HG03108 (cell line): ENCODE data around the gene IL10.
"Not testable (repeated sequence)": the region's sequence is repeated elsewhere in the genome, so short reads cannot be mapped to it uniquely, and the experiment has no call there.

Source experiments
- ATAC-seq: cut with Tn5 transposase; IDR thresholded peaks from one replicate; pipeline ENCODE4 v1.9.1; 2021; ENCODE audit warnings: moderate library complexity; ENCODE audit not compliant: unreplicated experiment

IL10 gene

DNA sequence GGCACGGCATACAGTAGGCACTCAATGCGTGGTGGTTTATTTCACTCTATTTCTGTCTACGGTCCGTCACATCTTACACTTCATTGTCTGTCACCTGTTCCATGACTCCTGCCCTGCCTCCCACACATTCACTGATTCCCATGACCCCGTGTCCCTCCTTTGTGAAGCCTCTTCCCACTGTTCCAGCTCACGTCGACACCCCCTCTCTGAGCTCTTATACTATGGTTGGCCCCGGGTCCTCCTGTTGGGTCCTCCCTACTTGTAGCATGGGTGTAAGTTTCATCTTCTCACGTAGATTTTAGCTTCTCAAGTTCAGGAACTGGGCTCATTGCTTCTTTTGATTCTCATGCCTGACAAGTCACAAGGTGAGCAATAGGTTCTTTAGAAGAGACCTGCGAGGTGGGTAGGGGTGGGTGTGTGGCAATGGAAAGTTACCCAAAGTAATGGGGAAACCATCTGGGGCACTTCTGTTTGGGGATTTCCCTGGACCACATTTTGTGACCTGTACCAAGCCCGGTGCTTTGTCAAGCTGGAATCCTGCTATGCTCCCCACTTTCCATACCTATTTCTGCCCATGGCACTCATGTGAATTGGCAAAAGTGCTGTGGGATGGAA is 22.1 kb upstream of the IL10 start:
- ATAC-seq, result no peak

DNA sequence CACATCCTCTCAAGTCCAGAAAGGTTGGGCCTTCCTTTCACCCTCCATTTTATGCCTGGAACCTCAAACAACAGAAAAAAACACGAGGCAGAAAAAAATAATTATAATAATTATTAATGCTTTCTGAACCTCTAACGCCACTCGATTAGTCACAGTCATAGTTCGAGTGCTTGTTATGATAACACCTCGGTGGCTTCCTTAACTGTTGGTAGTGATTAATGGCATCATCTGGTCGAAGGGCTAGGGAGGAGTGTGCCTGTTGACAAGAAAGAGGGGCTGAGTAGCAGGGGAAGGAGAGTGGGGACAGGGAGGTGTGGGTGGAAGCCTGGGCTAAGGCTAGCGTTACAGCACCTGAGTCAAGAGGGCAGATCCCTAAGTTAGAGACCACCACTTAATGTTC is 21.3 kb upstream of the IL10 start:
- no peak for ATAC-seq

DNA sequence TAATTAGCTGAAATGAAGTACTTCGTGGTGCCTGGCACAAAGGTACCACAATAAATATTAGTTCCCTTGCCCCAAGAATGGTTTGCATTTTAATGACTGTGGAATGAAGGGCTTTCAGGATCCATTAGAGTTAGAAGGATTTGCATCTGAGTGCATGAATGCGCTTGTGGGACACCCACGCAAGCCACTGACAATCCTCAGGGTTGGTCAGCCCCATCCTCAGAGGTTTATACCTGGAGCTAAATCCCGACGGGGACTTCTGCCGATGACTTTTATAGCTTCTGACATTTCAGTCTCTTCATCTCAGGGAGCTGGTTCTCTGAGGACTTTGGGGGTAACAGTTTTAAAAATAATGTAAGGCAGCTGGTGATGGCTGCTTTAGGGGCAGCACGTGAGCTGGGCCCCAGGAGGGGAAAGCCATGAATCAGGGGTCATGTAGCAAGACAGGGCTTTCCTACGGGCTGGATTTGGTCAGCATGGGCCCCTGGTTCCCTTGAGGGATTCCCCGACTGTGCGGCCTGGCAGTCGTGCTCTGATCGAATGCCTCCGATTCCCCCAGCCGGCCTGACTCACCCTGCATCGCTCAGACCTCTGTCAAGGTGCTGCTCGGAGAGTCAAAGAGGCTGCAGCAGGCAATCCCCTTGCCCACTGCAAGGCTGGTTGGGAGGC is 20.8 kb upstream of the IL10 start:
- peak; percentile 44 for ATAC-seq

DNA sequence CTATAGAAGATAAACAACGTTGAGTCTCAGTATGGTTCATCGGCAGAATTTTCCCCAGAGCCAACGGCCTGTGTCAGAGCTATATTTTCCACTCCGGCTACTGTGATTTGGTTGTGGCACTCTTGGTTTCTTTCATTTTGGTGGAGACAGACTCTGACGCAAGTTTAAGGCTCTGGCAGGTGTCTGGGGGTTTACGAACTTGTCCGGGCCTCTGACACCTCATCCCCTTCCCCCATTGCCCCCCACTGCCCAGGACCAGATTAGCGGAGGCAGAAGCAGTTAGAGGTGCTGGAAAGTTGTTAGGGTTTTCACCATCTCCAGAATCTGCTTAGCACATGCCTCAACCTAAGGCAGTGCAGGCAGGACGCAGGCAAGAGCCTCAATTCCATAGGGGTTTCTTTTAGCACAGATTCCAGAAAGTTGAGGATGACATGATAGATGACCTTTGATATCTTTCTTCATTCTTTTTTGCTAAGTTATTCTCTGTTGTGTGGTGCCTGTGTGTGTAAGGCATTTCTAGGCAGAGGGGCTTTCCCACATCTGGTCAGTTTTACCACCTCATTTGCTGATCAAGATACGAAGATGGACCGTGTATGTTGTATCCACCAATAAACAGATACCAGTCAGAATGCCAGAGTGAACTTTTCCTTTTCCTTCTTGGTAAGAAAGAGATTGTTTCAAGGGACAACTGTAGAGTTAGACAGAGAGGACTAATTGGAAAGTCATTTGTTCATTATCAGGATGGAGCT is 18.4 kb upstream of the IL10 start:
- ATAC-seq, result no peak

DNA sequence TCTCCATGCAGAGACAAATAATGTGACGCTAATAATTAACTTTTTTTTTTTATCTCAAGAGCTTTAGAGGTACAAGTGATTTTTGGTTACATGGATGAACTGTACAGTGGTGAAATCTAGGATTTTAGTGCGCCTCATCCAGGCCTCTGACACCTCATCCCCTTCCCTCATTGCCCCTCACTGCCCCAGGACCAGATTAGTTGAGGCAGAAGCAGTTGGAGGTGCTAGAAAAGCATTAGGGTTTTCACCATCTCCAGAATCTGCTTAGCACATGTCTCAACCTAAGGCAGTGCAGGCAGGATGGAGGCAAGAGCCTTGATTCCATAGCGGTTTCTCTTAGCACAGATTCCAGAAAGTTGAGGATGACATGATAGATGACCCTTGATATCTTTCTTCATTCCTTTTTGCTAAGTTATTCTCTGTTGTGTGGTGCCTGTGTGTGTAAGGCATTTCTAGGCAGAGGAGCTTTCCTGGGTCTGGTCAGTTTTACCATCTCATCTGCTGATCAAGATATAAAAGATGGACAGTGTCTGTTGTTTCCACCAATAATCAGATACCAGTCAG is 16.3 kb upstream of the IL10 start:
- ATAC-seq, result no peak

DNA sequence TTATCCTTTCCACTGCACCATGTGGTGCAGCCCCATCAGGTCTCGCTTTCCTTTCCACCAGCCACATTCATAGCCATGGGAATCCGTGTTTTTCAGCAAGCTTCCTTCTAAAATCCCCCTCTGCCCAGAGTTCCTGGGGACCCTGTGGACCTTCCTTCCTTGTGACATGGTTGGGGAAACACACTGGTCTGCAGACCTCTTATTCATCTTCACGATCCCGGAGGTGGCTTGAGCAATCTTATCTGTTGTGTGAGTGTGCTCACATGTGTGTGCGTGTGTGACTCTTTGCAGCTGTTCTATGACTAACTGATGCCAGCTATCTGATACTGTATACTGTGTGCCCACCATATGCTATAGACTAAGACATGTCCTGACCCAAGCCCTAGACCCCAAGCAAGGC is 15.6 kb upstream of the IL10 start:
- ATAC-seq, result no peak

DNA sequence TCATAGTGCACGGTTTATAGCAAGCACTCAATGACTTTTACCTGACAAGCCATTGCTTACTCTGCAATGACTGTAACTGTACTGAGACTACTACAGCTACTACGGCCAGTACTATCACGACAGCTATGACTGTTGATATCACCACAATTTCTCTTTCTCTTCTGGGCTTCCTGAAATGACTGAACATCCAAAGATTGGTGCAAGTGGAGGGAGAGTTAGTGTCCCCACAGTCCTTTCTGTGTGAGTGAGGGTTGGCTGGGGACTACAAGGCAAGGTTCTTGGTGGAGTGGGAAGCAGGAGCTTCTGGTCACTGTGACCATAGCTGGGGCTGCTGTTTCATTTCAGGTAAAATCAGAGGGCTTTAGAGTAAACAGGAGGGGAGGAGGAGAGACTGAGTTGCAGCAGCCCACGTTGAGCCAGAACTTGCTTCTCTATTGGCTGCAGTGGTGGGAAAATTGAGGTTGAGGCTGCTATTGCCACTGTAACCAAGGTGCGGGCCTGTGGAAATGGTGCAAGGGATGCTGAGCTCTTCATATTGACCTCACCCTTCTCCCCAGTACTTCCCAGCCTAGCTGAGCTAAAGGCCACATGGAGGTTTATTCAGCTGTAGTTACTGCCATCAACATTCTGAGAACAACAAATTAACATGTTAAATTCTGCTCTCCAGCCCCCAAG is 14.1 kb upstream of the IL10 start:
- ATAC-seq, result no peak

DNA sequence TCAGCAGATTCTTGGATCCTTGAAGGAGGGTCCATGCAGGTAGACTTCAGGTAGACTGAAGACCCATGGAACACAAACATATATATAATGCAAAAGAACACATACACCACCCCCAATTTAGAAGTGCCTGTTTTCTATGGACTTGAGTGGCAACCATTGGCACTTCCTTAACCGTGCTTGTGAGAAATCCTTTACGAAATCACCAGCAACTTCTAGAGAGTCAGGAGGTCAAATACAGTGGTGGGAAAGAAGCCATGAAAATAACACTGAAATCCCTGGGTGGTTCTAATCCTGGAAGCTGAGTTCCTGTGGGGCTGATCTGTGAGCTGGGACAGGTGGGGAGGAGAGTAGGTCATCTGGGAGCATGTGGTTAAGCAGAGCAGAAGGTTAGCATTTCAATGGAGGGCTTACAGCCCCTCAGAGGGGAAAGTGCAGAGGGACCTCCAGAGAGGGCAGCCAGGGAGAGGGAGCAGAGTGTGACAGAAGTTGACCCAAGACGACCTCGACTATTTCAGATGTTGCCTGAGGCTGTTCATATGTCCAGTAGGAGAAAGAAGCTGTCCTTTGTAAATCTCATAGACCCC is 13.0 kb upstream of the IL10 start:
- ATAC-seq, result no peak

DNA sequence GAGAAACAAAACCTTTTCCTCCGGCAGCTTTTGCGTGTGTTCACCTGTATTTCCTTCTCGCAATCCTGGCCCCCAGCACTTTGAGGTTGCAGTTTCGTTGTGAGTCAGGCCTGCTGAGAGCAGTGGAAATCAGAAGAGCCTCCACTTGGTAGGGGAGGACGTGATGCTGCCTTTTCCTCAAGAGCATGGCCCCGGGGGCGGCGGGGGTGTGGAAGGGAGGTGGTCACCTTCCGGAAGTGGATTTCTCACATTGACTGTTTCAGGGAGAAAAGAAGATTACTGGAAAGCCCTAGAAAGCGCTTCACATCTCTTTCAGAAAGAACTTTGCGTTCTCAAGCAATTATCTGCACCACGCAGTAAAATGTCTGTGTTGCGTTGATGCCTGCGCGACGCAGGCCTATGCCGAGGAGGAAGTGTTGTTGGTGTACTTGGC is 12.2 kb upstream of the IL10 start:
- ATAC-seq, result peak; percentile 52

DNA sequence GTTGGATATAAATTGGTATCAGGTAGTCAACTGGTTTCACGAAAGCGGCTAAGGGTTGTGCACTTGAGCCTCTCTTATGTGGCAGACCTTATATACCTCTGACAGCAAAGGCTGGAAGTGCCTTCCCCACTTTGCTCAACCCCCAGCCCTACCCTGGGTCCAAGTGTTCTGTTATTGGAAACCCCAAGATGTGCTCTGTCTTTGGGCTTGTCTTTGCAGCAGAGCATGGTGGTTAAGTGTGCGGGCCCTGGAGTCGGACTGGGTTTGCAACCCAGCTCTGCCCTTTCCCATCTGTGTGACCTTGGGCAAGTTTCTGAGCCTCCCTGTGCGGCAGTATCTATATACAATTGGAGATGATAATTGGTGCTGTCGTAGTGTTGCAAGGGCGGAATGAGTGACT is 11.2 kb upstream of the IL10 start:
- no peak for ATAC-seq

DNA sequence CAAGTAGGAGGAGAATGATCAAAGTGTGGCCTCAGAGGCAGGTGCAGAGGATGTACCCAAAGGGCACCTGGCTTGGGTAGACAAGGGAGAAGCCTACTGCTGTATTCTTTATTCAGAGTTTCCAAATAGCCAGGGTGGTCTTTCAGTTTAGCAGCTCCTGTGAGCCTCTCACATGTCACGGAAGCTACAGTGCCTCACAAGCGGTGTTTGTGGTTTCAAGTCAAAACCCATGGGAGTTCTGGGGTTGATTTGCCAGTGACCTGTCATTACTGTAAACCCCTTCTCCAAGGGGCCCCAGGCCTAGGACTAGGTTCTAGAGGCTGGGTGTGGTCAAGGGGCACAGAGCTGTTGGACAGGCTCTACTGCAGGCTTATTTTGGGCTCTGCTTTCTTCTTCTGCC is 10.2 kb upstream of the IL10 start:
- ATAC-seq, result peak; percentile 64

DNA sequence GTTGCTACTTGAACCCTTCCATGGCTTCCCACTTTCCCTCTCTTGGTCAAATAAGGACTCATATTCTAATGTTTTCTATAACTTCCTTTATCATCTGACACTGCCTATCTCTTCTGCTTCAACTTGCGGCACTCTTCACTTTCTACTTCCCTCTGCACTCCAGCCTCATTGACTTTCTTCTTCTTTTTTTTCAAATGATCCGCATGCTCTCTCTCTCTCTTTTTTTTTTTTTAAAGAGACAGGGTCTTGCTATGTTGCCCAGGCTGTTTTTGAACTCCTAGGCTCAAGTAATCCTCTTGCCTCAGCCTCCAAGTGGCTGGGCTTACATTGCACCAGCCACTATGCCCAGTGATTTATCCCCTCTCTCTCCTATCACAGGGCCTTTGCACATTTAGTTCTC is 7.3 kb upstream of the IL10 start:
- ATAC-seq, result no peak

DNA sequence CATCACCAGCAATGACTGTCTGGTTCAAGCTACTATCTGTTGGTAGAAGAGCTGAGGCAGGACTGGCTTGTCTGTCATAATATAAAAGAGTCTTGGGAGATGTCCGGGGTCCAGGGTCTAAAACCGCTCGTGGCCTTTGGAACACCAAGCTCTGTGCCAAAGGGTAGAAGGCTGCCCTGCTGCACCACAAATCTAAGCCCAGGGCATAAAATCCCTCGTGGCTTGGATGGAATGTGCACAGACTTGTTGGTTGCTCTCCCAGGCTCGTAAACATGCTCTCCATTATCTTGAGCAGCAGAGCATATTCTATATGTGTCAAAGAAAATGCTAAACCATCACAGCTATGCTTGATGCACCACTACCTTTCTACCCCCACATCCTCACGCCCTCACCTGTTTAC is 6.6 kb upstream of the IL10 start:
- not testable (repeated sequence) for ATAC-seq

DNA sequence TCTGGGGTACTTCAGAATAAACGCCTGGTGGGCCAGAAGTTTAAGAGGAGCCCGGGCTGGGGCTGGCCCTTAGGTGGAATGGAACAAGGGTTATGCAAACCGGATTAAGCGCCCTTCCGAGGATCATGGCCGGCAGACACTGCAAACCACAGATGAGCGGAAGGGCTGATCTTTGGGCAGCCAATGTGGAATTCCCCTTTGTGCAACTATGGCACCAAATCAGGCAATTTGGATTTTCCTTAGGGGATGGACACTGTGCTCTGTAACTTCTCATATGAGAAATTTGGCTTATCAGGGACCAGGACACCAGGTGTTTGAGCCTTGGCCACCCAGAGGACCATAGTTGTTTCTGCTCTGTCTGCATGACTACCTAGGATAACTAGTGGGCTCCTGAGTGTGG is 5.7 kb upstream of the IL10 start:
- no peak for ATAC-seq

DNA sequence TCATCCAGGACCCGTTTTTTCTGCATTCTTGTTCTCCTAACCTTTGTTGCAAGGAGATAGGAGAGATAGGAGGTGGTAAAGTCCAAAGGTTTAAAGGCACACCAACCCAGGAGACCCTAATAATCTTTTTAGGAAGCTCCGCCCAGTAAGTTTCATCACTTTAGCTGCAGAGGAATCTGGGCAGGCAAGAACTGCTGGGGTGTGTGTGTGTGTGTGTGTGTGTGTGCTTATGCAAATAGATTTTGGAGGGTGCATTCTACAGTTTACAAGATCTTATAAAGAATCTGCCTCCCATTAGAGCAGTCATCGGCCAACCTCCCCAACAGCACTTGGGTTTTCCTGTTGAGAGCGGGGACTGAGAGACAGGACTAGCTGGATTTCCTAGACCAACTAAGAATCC is 3.9 kb upstream of the IL10 start:
- no peak for ATAC-seq

DNA sequence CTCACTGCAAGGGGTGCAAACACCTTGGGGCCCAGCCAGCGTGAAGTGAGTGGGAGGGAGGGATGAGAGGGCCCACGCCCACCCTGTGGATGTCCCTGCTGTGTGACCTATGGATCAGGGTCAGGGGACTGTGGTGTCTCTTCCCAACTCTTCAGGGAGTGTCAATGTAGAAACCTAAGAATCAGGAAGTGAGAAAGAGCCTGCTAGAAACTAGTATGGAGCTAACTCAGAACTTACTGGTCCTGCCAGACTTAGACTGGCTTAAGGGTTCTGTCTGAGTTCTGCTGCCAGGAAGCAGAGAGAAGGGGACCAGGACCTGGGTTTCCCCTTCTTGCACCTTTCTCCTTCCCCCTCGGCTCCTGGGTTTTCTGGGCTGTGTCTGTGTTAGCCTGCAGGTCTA is 1.8 kb upstream of the IL10 start:
- no peak for ATAC-seq

DNA sequence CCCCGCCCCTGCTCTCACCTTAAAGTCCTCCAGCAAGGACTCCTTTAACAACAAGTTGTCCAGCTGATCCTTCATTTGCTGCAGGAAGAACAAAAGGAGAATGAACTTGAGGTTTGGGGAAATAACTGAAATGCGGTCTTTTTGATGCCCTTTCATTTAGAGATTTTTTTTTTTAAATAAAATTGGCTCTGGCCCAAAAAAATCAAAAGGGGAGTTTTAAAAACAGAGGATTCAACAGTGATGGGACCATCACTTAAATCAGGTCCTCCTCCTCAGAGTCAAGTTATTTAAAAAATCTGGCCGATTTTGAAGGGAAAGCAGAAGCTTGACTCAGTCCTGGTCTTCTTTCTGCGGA is 979 bp downstream of the IL10 start:
- ATAC-seq, result no peak

DNA sequence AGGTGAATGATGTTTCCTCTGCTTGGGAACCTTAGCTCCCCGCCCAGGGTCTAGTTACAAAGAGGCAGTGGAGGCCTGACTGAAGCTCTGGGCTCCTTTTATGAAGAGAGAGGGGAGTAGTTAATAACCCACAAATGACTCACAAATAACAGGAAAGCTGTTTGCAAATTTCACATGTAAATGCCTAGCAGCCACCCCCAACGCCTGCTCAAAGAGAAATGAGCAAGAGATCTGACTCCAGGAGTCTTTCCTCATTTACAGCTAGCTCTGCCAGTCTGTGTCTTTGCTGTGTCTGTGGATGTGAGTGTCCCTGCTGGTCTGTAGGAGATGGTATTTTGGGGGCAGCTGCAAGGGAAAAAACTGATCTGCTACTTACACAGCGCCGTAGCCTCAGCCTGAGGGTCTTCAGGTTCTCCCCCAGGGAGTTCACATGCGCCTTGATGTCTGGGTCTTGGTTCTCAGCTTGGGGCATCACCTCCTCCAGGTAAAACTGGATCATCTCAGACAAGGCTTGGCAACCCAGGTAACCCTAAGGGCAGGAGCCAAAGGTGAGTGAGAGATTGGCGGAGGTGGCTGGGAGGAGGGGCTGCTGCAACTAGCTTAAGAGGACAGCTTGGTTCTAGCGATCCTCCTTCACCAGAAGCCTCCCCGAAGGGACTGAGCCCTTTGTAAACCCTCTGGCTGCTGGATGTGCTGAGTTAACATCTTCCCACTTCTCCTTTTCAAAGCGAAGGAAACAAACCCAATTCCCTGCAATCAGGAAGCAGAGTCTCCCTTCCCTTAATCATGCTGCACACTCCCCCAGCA is 1.6 kb downstream of the IL10 start, which contains the start of gene IL19:
Gene IL19, plus strand, starts transcription at position 243 of the 807 bp plus-strand sequence. CDS start 65,890 bp downstream, outside the sequence.
- no peak for ATAC-seq

DNA sequence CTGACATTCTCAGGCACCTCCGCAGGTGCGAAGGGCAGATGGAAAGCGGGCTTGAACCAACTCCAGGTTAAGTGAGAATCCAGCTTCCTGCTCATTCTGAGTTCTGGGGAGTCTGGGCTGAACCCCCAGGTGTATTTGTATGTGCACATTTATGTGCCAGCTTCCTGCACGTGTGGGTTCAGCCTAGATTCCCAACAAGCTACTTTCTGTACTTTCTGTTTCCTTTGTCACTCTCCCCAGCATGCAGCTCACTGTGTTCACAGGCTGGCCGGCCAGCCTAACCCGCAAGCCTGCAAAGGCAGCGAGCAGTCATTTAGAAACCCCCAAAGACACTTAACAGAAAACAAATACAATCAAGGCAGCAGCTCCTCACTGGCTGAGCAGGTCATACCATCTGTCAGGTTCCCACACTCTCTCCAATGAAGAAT is 3.0 kb downstream of the IL10 start:
- peak; percentile 53 for ATAC-seq
